ENCODE data around the gene DLG1. TPM values are rescaled to one million over a fixed set of nuclear protein-coding genes. Genes with fewer than 3 reads are reported as not detected.

Gene DLG1
- total and polyA plus RNA-seq, 9 of the 15 experiments (the other 6 are each of a cell fraction or from before 2014, with no cell fraction given) = 9.4 to 63.5 (median 43.6) TPM

GRCh38 chr3:197002701-197003454 lies 295.5 kb downstream of the DLG1 start (continued):
- TF ChIP-seq, protein P1, sequence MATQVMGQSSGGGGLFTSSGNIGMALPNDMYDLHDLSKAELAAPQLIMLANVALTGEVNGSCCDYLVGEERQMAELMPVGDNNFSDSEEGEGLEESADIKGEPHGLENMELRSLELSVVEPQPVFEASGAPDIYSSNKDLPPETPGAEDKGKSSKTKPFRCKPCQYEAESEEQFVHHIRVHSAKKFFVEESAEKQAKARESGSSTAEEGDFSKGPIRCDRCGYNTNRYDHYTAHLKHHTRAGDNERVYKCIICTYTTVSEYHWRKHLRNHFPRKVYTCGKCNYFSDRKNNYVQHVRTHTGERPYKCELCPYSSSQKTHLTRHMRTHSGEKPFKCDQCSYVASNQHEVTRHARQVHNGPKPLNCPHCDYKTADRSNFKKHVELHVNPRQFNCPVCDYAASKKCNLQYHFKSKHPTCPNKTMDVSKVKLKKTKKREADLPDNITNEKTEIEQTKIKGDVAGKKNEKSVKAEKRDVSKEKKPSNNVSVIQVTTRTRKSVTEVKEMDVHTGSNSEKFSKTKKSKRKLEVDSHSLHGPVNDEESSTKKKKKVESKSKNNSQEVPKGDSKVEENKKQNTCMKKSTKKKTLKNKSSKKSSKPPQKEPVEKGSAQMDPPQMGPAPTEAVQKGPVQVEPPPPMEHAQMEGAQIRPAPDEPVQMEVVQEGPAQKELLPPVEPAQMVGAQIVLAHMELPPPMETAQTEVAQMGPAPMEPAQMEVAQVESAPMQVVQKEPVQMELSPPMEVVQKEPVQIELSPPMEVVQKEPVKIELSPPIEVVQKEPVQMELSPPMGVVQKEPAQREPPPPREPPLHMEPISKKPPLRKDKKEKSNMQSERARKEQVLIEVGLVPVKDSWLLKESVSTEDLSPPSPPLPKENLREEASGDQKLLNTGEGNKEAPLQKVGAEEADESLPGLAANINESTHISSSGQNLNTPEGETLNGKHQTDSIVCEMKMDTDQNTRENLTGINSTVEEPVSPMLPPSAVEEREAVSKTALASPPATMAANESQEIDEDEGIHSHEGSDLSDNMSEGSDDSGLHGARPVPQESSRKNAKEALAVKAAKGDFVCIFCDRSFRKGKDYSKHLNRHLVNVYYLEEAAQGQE (IDR thresholded peaks at IDR 0.05; ENCODE audit: borderline replicate concordance) = peak; percentile 50; the same call in 1 of the 2 replicates
- TF ChIP-seq, protein P1 (CRISPR knock-in tag; IDR thresholded peaks at IDR 0.05; ENCODE audit: low read depth) = no peak
- TF ChIP-seq GATAD2B (IDR thresholded peaks at IDR 0.05; ENCODE audit: borderline replicate concordance) (peak; percentile 84), PCBP1 (IDR thresholded peaks at IDR 0.05; ENCODE audit: low read depth, low read length, poor library complexity, severe bottlenecking) (peak; percentile 87), AFF4 (CRISPR knock-in tag; IDR thresholded peaks at IDR 0.05) (no peak), ESRRB (CRISPR knock-in tag; IDR thresholded peaks at IDR 0.05; ENCODE audit: borderline replicate concordance) (no peak), ZNF445 (CRISPR knock-in tag; IDR thresholded peaks at IDR 0.05; ENCODE audit: low read depth) (no peak), FIP1L1 (IDR thresholded peaks at IDR 0.05; ENCODE audit: low read depth, low read length, poor library complexity, severe bottlenecking) (peak; percentile 25), MTA3 (IDR thresholded peaks at IDR 0.05; ENCODE audit: borderline replicate concordance) (0 out of 2 replicates have a peak, but pooled peaks have one; percentile 35), U2AF1 (optimal IDR thresholded peaks at IDR 0.05; ENCODE audit: low read depth, low read length) (peak; percentile 2), RB1 (IDR thresholded peaks at IDR 0.05; ENCODE audit: low read depth) (peak; percentile 100)
- TF ChIP-seq, protein P2, sequence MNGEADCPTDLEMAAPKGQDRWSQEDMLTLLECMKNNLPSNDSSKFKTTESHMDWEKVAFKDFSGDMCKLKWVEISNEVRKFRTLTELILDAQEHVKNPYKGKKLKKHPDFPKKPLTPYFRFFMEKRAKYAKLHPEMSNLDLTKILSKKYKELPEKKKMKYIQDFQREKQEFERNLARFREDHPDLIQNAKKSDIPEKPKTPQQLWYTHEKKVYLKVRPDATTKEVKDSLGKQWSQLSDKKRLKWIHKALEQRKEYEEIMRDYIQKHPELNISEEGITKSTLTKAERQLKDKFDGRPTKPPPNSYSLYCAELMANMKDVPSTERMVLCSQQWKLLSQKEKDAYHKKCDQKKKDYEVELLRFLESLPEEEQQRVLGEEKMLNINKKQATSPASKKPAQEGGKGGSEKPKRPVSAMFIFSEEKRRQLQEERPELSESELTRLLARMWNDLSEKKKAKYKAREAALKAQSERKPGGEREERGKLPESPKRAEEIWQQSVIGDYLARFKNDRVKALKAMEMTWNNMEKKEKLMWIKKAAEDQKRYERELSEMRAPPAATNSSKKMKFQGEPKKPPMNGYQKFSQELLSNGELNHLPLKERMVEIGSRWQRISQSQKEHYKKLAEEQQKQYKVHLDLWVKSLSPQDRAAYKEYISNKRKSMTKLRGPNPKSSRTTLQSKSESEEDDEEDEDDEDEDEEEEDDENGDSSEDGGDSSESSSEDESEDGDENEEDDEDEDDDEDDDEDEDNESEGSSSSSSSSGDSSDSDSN (IDR thresholded peaks at IDR 0.05; ENCODE audit: borderline replicate concordance in 1 of 2, low read depth in 2 of 2, low read length in 2 of 2) = peak in 1 of 2 experiments; percentile 81; a peak in 2 of 4 replicates
